Panc1 (cell line): ENCODE data around the gene CCS.

Experiments
- POLR2AphosphoS5 ChIP-seq: IDR thresholded peaks from 2 replicates; pipeline ENCODE4 v1.6.1; 2012; ENCODE audit warnings: mild to moderate bottlenecking, low read depth, low read length, moderate library complexity
- SIN3A ChIP-seq: IDR thresholded peaks from 2 replicates; pipeline ENCODE4 v1.6.1; 2012; ENCODE audit warnings: low read depth, mild to moderate bottlenecking, low read length, moderate library complexity, borderline replicate concordance; ENCODE audit not compliant: insufficient read depth
- TCF7L2 ChIP-seq: IDR thresholded peaks from 2 replicates; pipeline ENCODE4 v1.6.1; 2011; ENCODE audit warnings: mild to moderate bottlenecking, low read depth, low read length, inconsistent platforms
- TF ChIP-seq, protein P1 (sequence below): fragments of 450-650 bp; IDR thresholded peaks from 2 replicates; pipeline ENCODE4 v1.5.1; 2017; ENCODE audit warnings: mild to moderate bottlenecking
- TF ChIP-seq, protein P2 (sequence below), 2 experiments: IDR thresholded peaks; 2 replicates each; pipeline ENCODE4 v1.6.1; 2011 to 2012; ENCODE audit warnings: low read depth in 2 of 2, control low read depth in 1 of 2, low read length in 1 of 2, mild to moderate bottlenecking in 1 of 2, moderate library complexity in 1 of 2; ENCODE audit not compliant: insufficient read depth in 1 of 2

- TF ChIP-seq, protein P1, sequence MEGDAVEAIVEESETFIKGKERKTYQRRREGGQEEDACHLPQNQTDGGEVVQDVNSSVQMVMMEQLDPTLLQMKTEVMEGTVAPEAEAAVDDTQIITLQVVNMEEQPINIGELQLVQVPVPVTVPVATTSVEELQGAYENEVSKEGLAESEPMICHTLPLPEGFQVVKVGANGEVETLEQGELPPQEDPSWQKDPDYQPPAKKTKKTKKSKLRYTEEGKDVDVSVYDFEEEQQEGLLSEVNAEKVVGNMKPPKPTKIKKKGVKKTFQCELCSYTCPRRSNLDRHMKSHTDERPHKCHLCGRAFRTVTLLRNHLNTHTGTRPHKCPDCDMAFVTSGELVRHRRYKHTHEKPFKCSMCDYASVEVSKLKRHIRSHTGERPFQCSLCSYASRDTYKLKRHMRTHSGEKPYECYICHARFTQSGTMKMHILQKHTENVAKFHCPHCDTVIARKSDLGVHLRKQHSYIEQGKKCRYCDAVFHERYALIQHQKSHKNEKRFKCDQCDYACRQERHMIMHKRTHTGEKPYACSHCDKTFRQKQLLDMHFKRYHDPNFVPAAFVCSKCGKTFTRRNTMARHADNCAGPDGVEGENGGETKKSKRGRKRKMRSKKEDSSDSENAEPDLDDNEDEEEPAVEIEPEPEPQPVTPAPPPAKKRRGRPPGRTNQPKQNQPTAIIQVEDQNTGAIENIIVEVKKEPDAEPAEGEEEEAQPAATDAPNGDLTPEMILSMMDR = no peak
- TF ChIP-seq, protein P2, sequence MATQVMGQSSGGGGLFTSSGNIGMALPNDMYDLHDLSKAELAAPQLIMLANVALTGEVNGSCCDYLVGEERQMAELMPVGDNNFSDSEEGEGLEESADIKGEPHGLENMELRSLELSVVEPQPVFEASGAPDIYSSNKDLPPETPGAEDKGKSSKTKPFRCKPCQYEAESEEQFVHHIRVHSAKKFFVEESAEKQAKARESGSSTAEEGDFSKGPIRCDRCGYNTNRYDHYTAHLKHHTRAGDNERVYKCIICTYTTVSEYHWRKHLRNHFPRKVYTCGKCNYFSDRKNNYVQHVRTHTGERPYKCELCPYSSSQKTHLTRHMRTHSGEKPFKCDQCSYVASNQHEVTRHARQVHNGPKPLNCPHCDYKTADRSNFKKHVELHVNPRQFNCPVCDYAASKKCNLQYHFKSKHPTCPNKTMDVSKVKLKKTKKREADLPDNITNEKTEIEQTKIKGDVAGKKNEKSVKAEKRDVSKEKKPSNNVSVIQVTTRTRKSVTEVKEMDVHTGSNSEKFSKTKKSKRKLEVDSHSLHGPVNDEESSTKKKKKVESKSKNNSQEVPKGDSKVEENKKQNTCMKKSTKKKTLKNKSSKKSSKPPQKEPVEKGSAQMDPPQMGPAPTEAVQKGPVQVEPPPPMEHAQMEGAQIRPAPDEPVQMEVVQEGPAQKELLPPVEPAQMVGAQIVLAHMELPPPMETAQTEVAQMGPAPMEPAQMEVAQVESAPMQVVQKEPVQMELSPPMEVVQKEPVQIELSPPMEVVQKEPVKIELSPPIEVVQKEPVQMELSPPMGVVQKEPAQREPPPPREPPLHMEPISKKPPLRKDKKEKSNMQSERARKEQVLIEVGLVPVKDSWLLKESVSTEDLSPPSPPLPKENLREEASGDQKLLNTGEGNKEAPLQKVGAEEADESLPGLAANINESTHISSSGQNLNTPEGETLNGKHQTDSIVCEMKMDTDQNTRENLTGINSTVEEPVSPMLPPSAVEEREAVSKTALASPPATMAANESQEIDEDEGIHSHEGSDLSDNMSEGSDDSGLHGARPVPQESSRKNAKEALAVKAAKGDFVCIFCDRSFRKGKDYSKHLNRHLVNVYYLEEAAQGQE (IDR thresholded peaks at IDR 0.05; ENCODE audit: insufficient read depth in 1 of 2, low read depth in 2 of 2, low read length in 1 of 2) = no peak
- no peak for TF ChIP-seq TCF7L2
- TF ChIP-seq SIN3A = no peak
- no peak for TF ChIP-seq POLR2AphosphoS5
These were observed 31.5 kb downstream of the CCS start for GRCh38 chr11:66624450-66624849.
